GM23248 (cell line): ENCODE results near the gene FLT4. TPM values are rescaled to one million over a fixed set of nuclear protein-coding genes. Genes with fewer than 3 reads are reported as not detected.
"Not testable (repeated sequence)": the region's sequence is repeated elsewhere in the genome, so short reads cannot be mapped to it uniquely, and the experiment has no call there.

Experiments
- DNase-seq: peaks from one replicate; pipeline ENCODE4 v3.0.0-alpha.2; 2015
- H2AFZ ChIP-seq: fragments of 200-600 bp; sonication (generic); 2 replicates; pipeline ENCODE4 v1.6.1; 2016; ENCODE audit warnings: antibody characterized with exemption
- H3F3A ChIP-seq: fragments of 200-600 bp; sonication (generic); 2 replicates; pipeline ENCODE4 v1.6.1; 2016; ENCODE audit warnings: mild to moderate bottlenecking, antibody characterized with exemption, mixed run types; ENCODE audit not compliant: insufficient read depth
- H3K27ac ChIP-seq: fragments of 200-600 bp; sonication (generic); 2 replicates; pipeline ENCODE4 v1.5.1; 2016; ENCODE audit warnings: mild to moderate bottlenecking
- H3K27me3 ChIP-seq: fragments of 200-600 bp; sonication (generic); replicated peaks from 2 replicates; pipeline ENCODE4 v1.6.1; 2016; ENCODE audit warnings: mild to moderate bottlenecking; ENCODE audit not compliant: insufficient read depth
- H3K36me3 ChIP-seq: fragments of 200-600 bp; sonication (generic); 2 replicates; pipeline ENCODE4 v1.6.1; 2016; ENCODE audit warnings: low read depth, mild to moderate bottlenecking
- H3K4me1 ChIP-seq: fragments of 200-600 bp; sonication (generic); 2 replicates; pipeline ENCODE4 v1.6.1; 2016; ENCODE audit warnings: mild to moderate bottlenecking; ENCODE audit not compliant: insufficient read depth
- H3K4me2 ChIP-seq: fragments of 200-600 bp; sonication (generic); one replicate; pipeline ENCODE4 v1.6.1; 2016; ENCODE audit warnings: mild to moderate bottlenecking; ENCODE audit not compliant: unreplicated experiment
- H3K4me3 ChIP-seq: fragments of 200-600 bp; sonication (generic); 2 replicates; pipeline ENCODE4 v1.5.1; 2016; ENCODE audit warnings: mild to moderate bottlenecking
- H3K79me2 ChIP-seq: fragments of 200-600 bp; sonication (generic); 2 replicates; pipeline ENCODE4 v1.6.1; 2016; ENCODE audit warnings: mild to moderate bottlenecking; ENCODE audit not compliant: insufficient read depth
- H3K9ac ChIP-seq: fragments of 200-600 bp; sonication (generic); 2 replicates; pipeline ENCODE4 v1.6.1; 2016; ENCODE audit warnings: mild to moderate bottlenecking
- H3K9me2 ChIP-seq: fragments of 200-600 bp; sonication (generic); 2 replicates; pipeline ENCODE4 v1.6.1; 2016; ENCODE audit warnings: mixed run types, mild to moderate bottlenecking, moderate library complexity; ENCODE audit not compliant: insufficient read depth
- H3K9me3 ChIP-seq: fragments of 200-600 bp; sonication (generic); one replicate; pipeline ENCODE4 v1.6.1; 2017; ENCODE audit warnings: low read depth
- H4K20me1 ChIP-seq: fragments of 200-600 bp; sonication (generic); 2 replicates; pipeline ENCODE4 v1.6.0; 2016; ENCODE audit not compliant: insufficient read depth
- EZH2 ChIP-seq: fragments of 200-600 bp; sonication (generic); IDR thresholded peaks from 2 replicates; pipeline ENCODE4 v1.6.1; 2018; ENCODE audit warnings: antibody characterized with exemption, mild to moderate bottlenecking; ENCODE audit not compliant: insufficient read depth, poor library complexity, severe bottlenecking
- EZH2phosphoT487 ChIP-seq: fragments of 200-600 bp; sonication (generic); IDR thresholded peaks from 2 replicates; pipeline ENCODE4 v1.6.1; 2018; ENCODE audit warnings: antibody characterized with exemption, moderate library complexity, mild to moderate bottlenecking, low read depth; ENCODE audit not compliant: insufficient read depth
- WGBS, 2 experiments: methylation state at CpG; one replicate each; pipeline ENCODE4 v1.1.6; 2015 to 2017; ENCODE audit warnings: low lambda C conversion rate in 2 of 2, low coverage in 1 of 2; ENCODE audit errors: missing lambda C conversion rate in 2 of 2; 5-methylcytosine and 5-hydroxymethylcytosine counted together
- in situ Hi-C: fragments of 300-500 bp; cut with MboI; formaldehyde crosslinking; loops from 2 replicates; pipeline ENCODE4 v1.15.0; 2020
- polyA plus RNA-seq: library from polyadenylated mRNA; unstranded; fragments of >200 nt; fragmentation: Nextera tagmentation; extraction: Ambion mirVana; gene quantifications from 2 replicates; pipeline ENCODE4 v1.2.1, GENCODE V29; 2016
- total RNA-seq: library from RNA; depleted of rRNA; stranded (reverse); fragments of >200 nt; shearing (Covaris generic); gene quantifications from 2 replicates; pipeline ENCODE4 v1.2.3, GENCODE V29; 2014

Gene FLT4
- total and polyA plus RNA-seq, 2 experiments from 2014 or later, result not detected

DNA sequence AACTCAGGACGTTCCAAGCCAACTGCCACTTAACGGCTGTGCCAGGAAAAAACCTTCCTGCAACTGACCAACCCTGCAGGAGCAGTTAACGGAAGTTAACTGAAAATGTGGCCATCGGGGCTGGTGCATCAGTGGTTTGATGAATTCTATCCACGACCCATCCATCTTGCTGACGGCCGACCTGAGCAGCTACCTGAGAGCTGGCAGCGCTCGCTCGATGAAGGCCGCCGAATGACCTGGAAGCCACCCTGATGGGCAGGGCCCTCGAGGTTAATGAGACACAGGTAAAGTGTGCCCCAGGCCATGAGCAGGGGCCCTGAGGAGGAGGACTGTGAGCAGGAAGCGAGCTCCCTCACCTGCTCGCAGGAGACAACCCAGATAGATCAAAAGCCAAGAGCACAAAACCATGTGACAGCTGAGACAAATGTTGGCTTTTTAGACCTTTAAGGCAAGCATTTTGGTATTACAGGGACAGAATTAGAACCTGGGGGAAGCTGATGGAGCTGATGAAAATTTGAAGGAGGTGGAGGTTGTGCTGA, 35.3 kb upstream of the FLT4 start:
- Histone ChIP-seq H3K9me3 (no peaks in the 10 kb centered on the region), H3K79me2 (no peaks in the 10 kb centered on the region), H3K4me3 (no peak overlapping the region), H3K36me3 (no peaks in the 10 kb centered on the region), H3K4me2 (no peak overlapping the region), H4K20me1 (no peaks in the 10 kb centered on the region), H3F3A (no peaks in the 10 kb centered on the region), H3K4me1 (no peaks in the 10 kb centered on the region), H3K27ac (no peak overlapping the region), H2AFZ (no peak overlapping the region), H3K27me3 (peaks cover 46% of the 10 kb centered on the region), H3K9ac (no peak overlapping the region), H3K9me2 (no peaks in the 10 kb centered on the region)
- DNase-seq, result no peak
- 59 to 63% methylated on average over 15 of the region's 15 CpGs for WGBS, 2 experiments
- TF ChIP-seq EZH2, result no peak
- TF ChIP-seq EZH2phosphoT487, result no peak
- in situ Hi-C loops, result no loop called here

DNA sequence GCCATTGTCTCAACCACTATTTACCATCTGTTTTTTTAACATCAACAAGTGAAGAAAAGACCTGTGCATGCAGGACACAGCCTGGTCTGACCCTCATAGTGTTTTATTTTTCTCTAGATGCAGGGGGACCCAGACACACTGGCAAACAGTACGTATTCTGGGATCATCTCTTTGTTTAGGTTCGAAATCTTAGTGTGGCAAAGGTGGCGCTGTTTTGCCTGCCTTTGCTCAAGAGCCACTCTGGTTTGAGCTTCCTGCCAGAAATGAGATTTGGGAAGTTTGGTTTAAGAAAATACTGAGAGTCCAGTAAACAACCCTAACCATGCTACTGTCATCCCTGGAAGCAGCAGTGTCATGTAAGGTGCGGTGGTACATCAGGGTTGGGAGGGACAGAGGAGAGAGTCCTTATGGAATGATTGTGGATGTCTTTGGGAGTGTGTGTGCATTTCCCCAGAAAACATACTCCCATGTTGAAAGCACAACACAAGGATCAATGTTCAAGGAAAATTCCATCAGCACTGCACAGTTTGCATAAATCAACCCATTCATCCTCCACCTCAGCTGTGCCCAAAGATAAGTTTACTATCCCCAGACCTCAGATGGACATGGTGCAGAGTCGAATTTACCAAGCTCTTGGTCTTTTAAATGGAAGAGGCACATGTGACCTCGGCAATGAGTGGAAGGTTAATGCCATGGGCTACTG, 34.0 kb upstream of the FLT4 start:
- Histone ChIP-seq H3K36me3 (no peaks in the 10 kb centered on the region), H3K27me3 (peaks cover 34% of the 10 kb centered on the region), H4K20me1 (no peaks in the 10 kb centered on the region), H3K9me2 (no peaks in the 10 kb centered on the region), H3K79me2 (no peaks in the 10 kb centered on the region), H3K27ac (no peak overlapping the region), H2AFZ (no peak overlapping the region), H3F3A (no peaks in the 10 kb centered on the region), H3K9ac (no peak overlapping the region), H3K9me3 (no peaks in the 10 kb centered on the region), H3K4me2 (no peak overlapping the region), H3K4me3 (no peak overlapping the region), H3K4me1 (no peaks in the 10 kb centered on the region)
- in situ Hi-C loops, result no loop called here
- TF ChIP-seq EZH2 (no peak), EZH2phosphoT487 (no peak)
- no peak for DNase-seq
- 44 to 48% methylated on average over 6 of the region's 6 CpGs for WGBS, 2 experiments

DNA sequence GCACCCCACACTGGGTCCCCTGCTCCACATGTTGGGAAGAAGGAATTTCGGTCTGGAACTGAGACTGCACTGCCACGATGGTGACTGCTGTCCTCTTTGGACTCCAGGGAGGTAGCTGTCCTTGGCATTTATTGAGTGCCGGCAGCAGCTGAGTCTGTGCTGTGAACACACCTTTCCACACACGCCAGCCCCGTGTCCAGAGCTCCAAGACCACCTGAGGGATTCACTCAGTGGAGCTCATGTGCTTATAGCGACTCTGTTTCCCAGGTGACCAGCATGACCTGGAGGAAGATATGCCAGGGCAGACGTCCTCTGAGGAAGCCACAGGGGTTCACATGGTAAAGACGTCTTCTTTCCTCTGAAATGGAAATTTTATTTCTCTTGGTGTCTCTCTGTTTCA, 33.2 kb upstream of the FLT4 start:
- Histone ChIP-seq H3K36me3 (no peaks in the 10 kb centered on the region), H3F3A (no peaks in the 10 kb centered on the region), H3K9ac (no peak overlapping the region), H3K9me3 (no peaks in the 10 kb centered on the region), H3K27ac (no peak overlapping the region), H3K79me2 (no peaks in the 10 kb centered on the region), H3K4me3 (no peak overlapping the region), H4K20me1 (no peaks in the 10 kb centered on the region), H3K4me1 (no peaks in the 10 kb centered on the region), H2AFZ (no peak overlapping the region), H3K4me2 (no peak overlapping the region), H3K9me2 (no peaks in the 10 kb centered on the region), H3K27me3 (peaks cover 25% of the 10 kb centered on the region)
- DNase-seq, result no peak
- no peak for TF ChIP-seq EZH2
- no peak for TF ChIP-seq EZH2phosphoT487
- in situ Hi-C loops, result no loop called here
- WGBS, 2 experiments, result 16 to 20% methylated on average over 8 of the region's 8 CpGs

DNA sequence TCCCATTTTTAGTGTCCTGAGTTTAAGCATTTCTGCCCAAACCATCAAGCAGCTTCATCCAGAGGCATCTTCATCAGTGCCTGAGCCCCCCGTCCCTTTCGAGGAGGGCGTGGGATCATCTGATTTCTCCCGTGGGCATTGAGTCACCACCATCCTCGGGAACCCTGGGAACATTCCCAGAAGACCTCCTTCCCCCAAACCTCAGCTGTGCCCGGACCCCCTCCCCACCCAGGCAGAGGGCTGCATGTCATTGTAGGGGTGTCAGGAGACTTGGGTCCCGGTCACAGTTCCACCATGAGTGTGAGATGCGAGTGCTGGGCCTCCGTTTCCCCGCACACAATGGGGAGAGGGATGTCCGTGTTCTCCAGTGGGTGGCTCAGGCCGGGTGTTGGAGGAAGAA, 32.6 kb upstream of the FLT4 start:
- in situ Hi-C loops, H4K20me1 ChIP-seq, DNase-seq, H2AFZ ChIP-seq, H3K4me3 ChIP-seq, H3K9ac ChIP-seq, H3F3A ChIP-seq, H3K79me2 ChIP-seq, H3K27ac ChIP-seq, H3K4me1 ChIP-seq, H3K36me3 ChIP-seq, H3K4me2 ChIP-seq, H3K9me3 ChIP-seq, H3K9me2 ChIP-seq: not testable (repeated sequence)
- 31 to 47% methylated on average over 11 to 12 of the region's 12 CpGs for WGBS, 2 experiments
- peaks cover 20% of the 10 kb centered on the region for H3K27me3 ChIP-seq

DNA sequence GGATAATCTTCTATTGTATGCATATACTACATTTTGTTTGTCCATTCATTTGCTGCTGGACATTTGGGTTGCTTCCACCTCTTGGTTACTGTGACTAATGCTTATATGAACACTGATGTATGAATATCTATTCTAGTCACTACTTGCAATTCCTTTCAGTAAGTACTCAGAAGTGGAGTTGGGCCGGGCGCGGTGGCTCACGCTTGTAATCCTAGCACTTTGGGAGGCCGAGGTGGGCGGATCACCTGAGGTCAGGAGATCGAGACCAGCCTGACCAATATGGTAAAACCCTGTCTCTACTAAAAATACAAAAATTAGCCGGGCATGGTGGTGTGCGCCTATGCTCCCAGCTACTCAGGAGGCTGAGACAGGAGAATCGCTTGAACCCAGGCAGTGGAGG, 28.9 kb upstream of the FLT4 start:
- in situ Hi-C loops, H2AFZ ChIP-seq, H3K9me3 ChIP-seq, H3K79me2 ChIP-seq, H3K9me2 ChIP-seq, H3K36me3 ChIP-seq, H3F3A ChIP-seq, H3K9ac ChIP-seq, DNase-seq, H3K4me1 ChIP-seq, H3K4me3 ChIP-seq, H4K20me1 ChIP-seq, H3K4me2 ChIP-seq, H3K27ac ChIP-seq: not testable (repeated sequence)
- 70 to 71% methylated on average over 10 of the region's 10 CpGs for WGBS, 2 experiments
- peaks cover 26% of the 10 kb centered on the region; the same call in 1 of the 2 replicates for H3K27me3 ChIP-seq
